GM19438 (cell line): ENCODE data around the gene ARMCX4.
A peak's percentile ranks its signal among the peaks of the same experiment; 100 is the strongest.
"Not testable (repeated sequence)": the region's sequence is repeated elsewhere in the genome, so short reads cannot be mapped to it uniquely, and the experiment has no call there.

ENCODE experiments used
- ATAC-seq: cut with Tn5 transposase; IDR thresholded peaks from one replicate; pipeline ENCODE4 v1.9.1; 2021; ENCODE audit warnings: low read depth; ENCODE audit not compliant: unreplicated experiment

The ARMCX4 gene

DNA sequence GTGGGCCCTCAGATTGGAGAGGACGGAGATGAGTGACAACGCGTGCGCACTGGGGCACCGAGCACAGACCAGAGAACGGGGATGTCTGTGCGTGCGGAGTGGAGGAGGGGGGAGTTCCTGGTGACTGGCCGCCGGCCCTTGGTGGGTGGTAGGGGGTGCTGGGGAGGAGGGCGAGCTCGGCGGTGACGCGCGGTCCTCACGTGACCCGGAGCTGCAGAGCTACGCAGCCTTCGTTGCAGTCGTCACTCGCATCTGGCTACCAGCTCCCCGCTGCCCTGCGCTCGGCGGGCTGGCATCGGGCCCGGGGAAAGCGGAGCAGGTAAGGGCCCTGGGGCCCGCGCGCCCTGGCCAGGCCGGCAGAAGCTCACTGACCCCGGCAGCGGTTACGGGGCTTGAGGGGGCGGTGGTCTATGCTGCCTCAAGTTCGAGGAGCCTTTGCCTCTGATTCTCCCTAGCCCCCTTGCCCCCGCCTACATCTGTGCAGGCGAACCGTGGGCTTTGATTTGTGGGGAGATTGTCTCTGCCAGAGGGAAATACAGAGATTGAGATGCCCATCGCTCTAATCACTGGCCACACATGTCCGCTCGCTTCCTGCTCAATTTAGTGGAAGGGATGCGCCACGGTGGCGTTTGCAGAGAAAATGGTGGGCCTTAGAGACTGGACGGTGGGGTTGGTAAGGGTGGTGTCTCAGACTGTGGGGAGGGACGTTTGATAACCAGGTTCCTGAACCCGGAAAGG lies at the start of gene ARMCX4:
Gene ARMCX4 (plus strand): TSS at position 245 of the 738 bp plus-strand sequence. CDS start 3,134 bp downstream, outside the sequence.
- ATAC-seq = no peak

DNA sequence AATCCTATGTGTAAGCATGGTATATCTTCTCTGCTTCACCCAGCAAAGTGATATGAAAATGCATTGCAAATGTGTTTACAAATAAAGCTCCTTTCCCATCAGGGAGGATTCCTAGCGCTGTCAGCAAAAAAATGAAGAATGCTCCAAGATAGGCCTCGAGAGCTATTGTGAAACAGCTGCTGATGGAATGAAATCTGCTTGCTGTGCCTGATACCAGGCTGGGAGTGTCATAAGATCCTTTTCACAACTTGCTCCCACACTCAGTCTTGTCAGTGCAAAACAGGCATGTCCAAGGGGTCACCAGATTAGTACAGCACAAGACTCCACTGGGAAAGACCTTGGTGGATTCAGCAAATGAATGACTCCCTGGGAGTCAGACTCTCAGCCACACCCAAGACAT lies 43.2 kb upstream of the ARMCX4 start:
- no peak for ATAC-seq

DNA sequence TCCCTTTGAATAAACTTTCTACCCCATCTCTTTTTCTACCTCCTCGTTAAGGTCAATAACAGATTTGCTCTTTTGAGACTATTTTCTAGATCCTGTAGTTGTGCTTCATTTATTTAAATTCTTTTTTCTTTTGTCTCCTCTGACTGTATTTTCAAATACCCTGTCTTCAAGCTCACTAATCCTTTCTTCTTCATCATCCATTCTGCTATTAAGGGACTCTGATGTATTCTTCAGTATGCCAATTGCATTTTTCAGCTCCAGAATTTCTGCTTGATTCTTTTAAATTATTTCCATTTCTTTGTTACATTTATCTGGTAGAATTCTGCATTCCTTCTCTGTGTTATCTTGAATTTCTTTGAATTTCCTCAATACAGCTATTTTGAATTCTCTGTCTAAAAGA lies 36.0 kb upstream of the ARMCX4 start:
- ATAC-seq = no peak

GRCh38 chrX:101450085-101450484 lies 35.2 kb upstream of the ARMCX4 start:
- ATAC-seq = no peak

DNA sequence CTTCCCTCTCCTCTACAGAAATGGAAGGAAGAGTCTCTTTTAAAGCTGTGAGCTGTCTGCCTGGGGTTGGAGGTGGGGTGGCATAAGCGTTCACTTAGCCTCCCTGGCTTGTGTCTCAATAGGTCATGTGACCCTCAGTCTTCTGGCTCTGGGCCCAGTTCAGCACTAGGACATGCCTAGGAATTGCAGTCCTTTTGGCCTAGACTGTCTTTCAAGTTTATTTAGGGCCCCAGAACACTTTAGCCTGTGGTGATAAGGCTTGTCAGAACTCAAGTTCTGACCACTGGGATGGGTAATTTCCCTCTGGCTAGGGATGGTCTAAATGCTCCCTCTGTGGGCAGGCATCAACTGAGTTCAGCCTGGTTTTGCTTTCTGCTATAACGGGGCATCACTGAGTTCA lies 34.3 kb upstream of the ARMCX4 start:
- no peak for ATAC-seq

GRCh38 chrX:101452056-101452455 lies 33.2 kb upstream of the ARMCX4 start:
- ATAC-seq = no peak

DNA sequence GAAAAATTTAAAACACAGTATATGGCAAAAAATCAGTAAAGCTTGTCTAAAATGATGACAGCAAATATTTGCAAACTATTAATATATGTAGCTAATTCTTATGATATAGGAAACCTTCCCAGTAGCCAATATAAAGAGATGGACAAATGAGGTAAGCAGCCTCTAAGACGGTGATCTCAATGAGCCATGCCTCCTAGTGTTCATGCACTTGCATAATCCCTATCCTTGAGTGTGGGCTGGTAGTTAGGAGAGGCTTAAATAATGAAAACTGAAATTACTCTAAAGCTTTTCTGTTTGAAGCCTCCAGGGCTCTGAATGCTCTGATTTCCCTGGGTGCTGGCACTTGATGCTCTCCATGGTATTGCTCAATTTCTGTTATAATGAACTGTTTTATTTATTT lies 24.6 kb upstream of the ARMCX4 start:
- ATAC-seq = no peak

GRCh38 chrX:101462892-101463291 lies 22.4 kb upstream of the ARMCX4 start:
- ATAC-seq = peak; percentile 66

- ATAC-seq = no peak
Measured at GRCh38 chrX:101478366-101478765, 6.9 kb upstream of the ARMCX4 start.

GRCh38 chrX:101482296-101482695 lies 3.0 kb upstream of the ARMCX4 start:
- ATAC-seq = no peak

GRCh38 chrX:101483705-101484104 lies 1.6 kb upstream of the ARMCX4 start:
- no peak for ATAC-seq

- ATAC-seq = no peak
Measured at GRCh38 chrX:101484135-101484534, 1.1 kb upstream of the ARMCX4 start.

DNA sequence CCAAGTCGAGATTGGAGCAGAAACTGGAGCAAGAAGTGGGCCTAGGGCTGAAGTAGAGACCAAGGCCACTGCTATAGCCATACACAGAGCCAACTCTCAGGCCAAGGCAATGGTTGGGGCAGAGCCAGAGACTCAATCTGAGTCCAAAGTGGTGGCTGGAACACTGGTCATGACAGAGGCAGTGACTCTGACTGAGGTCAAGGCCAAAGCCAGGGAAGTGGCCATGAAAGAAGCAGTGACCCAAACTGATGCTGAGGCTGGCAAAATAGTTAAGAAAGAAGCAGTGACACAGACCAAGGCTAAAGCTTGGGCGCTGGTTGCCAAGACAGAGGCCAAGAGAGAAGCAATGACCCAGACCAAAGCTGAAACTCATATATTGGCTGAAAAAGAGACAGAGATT lies 3.5 kb downstream of the ARMCX4 start:
- ATAC-seq = no peak

GRCh38 chrX:101491943-101492342 lies 6.7 kb downstream of the ARMCX4 start:
- no peak for ATAC-seq

DNA sequence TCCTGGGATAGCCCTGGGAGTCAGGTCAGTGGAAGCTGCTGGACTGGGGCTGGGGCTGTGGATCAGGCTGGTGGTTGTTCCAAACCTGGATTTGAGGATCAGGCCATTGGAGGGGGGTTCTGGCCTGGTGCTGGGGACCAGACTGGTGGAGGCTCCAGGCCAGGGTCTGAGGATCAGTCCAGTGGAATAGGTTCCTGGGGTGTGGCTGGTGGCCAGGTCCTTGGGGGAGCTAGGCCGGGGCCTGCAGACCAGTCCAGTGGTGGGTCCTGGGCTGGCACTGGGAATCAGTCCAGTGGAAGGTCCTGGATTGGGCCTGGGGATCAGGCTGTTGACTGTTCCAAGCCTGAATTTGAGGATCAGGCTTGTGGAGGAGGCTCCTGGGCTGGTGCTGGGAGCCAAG lies 8.0 kb downstream of the ARMCX4 start:
- ATAC-seq = no peak

DNA sequence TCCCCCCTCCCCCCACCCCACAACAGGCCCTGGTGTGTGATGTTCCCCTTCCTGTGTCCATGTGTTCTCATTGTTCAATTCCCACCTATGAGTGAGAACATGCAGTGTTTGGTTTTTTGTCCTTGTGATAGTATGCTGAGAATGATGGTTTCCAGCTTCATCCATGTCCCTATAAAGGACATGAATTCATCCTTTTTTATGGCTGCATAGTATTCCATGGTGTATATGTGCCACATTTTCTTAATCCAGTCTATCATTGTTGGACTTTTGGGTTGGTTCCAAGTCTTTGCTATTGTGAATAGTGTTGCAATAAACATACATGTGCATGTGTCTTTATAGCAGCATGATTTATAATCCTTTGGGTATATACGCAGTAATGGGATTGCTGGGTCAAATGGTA lies 17.7 kb downstream of the ARMCX4 start:
- not testable (repeated sequence) for ATAC-seq

DNA sequence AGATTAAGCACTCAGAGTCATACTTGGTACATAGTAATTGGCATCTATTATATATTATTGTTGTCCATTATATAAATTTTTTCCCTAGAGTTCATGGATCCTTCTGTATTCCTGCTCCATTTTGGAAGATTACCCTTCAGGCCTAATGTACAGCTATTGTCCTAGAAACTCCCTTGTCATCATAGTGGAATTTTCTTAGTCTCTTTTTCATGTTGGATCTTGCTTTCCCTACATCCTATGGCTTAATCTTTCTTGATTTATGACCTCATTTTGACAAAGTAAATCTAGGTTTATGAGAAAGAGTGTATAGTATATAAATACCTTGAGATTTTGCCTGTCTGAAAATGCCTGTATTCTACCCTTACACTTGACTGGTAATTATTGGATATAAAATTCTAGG lies 22.1 kb downstream of the ARMCX4 start:
- ATAC-seq = no peak

GRCh38 chrX:101507986-101508385 lies 22.7 kb downstream of the ARMCX4 start:
- ATAC-seq = no peak

- no peak for ATAC-seq
Measured at GRCh38 chrX:101530944-101531343, 45.7 kb downstream of the ARMCX4 start.
